Measurements from ENCODE around the gene EDA2R.

The EDA2R gene

DNA sequence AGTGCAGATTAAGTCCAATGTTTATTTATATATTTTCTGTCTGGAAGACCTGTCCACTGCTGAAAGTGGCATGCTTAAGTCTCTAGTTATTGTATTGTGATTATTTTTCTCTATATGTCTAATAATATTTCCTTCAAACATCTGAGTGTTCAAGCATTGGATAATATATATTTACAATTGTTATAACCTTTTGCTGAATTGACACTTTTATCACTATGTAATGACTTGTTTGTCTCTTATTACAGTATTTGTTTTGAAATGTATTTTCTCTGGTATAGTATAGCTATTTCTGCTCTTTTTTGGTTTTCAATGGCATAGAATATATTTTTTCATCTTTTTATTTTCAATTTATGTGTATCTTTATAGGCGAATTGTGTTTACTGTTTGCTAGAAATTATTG lies 59.7 kb downstream of the EDA2R start:
- H3K4me3 ChIP-seq (replicated peaks; ENCODE audit: insufficient read depth, low read length): no peak overlapping the region
- no peak for DNase-seq (ENCODE audit: low read depth in 1 of 2, low spot score in 1 of 2)
- TF ChIP-seq, protein P1, sequence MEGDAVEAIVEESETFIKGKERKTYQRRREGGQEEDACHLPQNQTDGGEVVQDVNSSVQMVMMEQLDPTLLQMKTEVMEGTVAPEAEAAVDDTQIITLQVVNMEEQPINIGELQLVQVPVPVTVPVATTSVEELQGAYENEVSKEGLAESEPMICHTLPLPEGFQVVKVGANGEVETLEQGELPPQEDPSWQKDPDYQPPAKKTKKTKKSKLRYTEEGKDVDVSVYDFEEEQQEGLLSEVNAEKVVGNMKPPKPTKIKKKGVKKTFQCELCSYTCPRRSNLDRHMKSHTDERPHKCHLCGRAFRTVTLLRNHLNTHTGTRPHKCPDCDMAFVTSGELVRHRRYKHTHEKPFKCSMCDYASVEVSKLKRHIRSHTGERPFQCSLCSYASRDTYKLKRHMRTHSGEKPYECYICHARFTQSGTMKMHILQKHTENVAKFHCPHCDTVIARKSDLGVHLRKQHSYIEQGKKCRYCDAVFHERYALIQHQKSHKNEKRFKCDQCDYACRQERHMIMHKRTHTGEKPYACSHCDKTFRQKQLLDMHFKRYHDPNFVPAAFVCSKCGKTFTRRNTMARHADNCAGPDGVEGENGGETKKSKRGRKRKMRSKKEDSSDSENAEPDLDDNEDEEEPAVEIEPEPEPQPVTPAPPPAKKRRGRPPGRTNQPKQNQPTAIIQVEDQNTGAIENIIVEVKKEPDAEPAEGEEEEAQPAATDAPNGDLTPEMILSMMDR (IDR thresholded peaks at IDR 0.05; ENCODE audit: insufficient read depth, low read length): no peak
- TF ChIP-seq POLR2AphosphoS5 (IDR thresholded peaks at IDR 0.05; ENCODE audit: low read depth) (no peak), GABPA (IDR thresholded peaks at IDR 0.05; ENCODE audit: low read depth) (no peak), SPI1 (IDR thresholded peaks at IDR 0.05; ENCODE audit: borderline replicate concordance, low read depth) (no peak)
- TF ChIP-seq, protein P2, sequence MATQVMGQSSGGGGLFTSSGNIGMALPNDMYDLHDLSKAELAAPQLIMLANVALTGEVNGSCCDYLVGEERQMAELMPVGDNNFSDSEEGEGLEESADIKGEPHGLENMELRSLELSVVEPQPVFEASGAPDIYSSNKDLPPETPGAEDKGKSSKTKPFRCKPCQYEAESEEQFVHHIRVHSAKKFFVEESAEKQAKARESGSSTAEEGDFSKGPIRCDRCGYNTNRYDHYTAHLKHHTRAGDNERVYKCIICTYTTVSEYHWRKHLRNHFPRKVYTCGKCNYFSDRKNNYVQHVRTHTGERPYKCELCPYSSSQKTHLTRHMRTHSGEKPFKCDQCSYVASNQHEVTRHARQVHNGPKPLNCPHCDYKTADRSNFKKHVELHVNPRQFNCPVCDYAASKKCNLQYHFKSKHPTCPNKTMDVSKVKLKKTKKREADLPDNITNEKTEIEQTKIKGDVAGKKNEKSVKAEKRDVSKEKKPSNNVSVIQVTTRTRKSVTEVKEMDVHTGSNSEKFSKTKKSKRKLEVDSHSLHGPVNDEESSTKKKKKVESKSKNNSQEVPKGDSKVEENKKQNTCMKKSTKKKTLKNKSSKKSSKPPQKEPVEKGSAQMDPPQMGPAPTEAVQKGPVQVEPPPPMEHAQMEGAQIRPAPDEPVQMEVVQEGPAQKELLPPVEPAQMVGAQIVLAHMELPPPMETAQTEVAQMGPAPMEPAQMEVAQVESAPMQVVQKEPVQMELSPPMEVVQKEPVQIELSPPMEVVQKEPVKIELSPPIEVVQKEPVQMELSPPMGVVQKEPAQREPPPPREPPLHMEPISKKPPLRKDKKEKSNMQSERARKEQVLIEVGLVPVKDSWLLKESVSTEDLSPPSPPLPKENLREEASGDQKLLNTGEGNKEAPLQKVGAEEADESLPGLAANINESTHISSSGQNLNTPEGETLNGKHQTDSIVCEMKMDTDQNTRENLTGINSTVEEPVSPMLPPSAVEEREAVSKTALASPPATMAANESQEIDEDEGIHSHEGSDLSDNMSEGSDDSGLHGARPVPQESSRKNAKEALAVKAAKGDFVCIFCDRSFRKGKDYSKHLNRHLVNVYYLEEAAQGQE (IDR thresholded peaks at IDR 0.05; ENCODE audit: insufficient replicate concordance, low read depth): no peak
- no peaks in the 10 kb centered on the region for H3K27me3 ChIP-seq (ENCODE audit: insufficient read depth, poor library complexity, severe bottlenecking)
- H3K27ac ChIP-seq (replicated peaks): no peak overlapping the region

DNA sequence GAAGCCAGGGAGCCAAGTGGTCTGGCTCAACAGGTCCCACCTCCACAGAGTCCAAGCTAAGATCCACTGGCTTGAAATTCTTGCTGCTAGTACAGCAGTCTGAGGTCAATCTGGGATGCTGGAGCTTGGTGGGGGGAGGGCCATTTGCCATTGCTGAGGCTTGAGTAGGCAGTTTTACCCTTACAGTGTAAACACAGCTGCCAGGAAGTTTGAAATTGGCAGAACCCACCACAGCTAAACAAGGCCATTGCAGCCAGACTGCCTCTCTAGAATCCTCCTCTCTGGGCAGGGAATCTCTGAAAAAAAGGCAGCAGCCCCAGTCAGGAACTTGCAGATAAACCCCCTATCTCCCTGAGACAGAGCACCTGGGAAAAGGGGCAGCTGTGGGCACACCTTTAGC lies 84.9 kb downstream of the EDA2R start:
- no peak for TF ChIP-seq SPI1 (IDR thresholded peaks at IDR 0.05; ENCODE audit: borderline replicate concordance, low read depth)
- no peak for TF ChIP-seq POLR2AphosphoS5 (IDR thresholded peaks at IDR 0.05; ENCODE audit: low read depth)
- TF ChIP-seq GABPA (IDR thresholded peaks at IDR 0.05; ENCODE audit: low read depth): no peak
- TF ChIP-seq, protein P1 (IDR thresholded peaks at IDR 0.05; ENCODE audit: insufficient read depth, low read length): no peak
- TF ChIP-seq, protein P2 (IDR thresholded peaks at IDR 0.05; ENCODE audit: insufficient replicate concordance, low read depth): no peak
- H3K4me3 ChIP-seq (replicated peaks; ENCODE audit: insufficient read depth, low read length): no peak overlapping the region
- H3K27me3 ChIP-seq (ENCODE audit: insufficient read depth, poor library complexity, severe bottlenecking): no peaks in the 10 kb centered on the region
- no peak for DNase-seq (ENCODE audit: low read depth in 1 of 2, low spot score in 1 of 2)
- H3K27ac ChIP-seq (replicated peaks): no peak overlapping the region

DNA sequence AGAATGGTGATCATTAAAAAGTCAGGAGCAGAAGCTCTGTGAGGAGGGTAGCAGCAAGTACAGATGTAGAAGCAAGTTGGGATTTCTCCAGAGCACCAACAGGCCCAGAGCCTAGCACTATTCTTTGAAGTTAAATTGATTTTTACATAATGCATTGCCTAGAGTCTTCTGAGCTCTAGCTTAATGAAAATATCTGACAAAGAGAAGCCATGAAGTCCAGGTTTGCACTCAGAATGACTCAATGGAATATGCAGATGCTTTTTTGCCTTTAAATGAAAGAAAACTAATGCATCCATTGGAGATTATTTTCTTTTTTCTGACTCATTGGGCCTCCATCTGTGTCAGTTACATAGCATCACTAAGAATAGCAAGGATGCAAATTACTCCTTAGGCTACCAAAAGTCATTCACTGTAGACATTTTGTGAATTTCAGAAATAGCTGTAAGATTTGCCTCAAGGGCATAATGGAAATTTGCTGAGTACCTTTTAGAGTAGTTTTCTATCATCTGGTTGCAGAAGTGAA lies 91.0 kb downstream of the EDA2R start:
- Histone ChIP-seq H3K4me3 (replicated peaks; ENCODE audit: insufficient read depth, low read length) (no peak overlapping the region), H3K27ac (replicated peaks) (no peak overlapping the region), H3K27me3 (ENCODE audit: insufficient read depth, poor library complexity, severe bottlenecking) (no peaks in the 10 kb centered on the region)
- no peak for DNase-seq (ENCODE audit: low read depth in 1 of 2, low spot score in 1 of 2)
- TF ChIP-seq GABPA (IDR thresholded peaks at IDR 0.05; ENCODE audit: low read depth) (no peak), POLR2AphosphoS5 (IDR thresholded peaks at IDR 0.05; ENCODE audit: low read depth) (no peak), SPI1 (IDR thresholded peaks at IDR 0.05; ENCODE audit: borderline replicate concordance, low read depth) (no peak)
- TF ChIP-seq, protein P1 (IDR thresholded peaks at IDR 0.05; ENCODE audit: insufficient read depth, low read length): no peak
- TF ChIP-seq, protein P2 (IDR thresholded peaks at IDR 0.05; ENCODE audit: insufficient replicate concordance, low read depth): no peak

All from HL-60 (cell line).